ENCODE measurements around the gene RNU7-1.

GRCh38 chr12:6903722-6904121 lies 39.9 kb upstream of the RNU7-1 start:
- no peak for TF ChIP-seq POLR2A (IDR thresholded peaks at IDR 0.05)
- TF ChIP-seq, protein P1, sequence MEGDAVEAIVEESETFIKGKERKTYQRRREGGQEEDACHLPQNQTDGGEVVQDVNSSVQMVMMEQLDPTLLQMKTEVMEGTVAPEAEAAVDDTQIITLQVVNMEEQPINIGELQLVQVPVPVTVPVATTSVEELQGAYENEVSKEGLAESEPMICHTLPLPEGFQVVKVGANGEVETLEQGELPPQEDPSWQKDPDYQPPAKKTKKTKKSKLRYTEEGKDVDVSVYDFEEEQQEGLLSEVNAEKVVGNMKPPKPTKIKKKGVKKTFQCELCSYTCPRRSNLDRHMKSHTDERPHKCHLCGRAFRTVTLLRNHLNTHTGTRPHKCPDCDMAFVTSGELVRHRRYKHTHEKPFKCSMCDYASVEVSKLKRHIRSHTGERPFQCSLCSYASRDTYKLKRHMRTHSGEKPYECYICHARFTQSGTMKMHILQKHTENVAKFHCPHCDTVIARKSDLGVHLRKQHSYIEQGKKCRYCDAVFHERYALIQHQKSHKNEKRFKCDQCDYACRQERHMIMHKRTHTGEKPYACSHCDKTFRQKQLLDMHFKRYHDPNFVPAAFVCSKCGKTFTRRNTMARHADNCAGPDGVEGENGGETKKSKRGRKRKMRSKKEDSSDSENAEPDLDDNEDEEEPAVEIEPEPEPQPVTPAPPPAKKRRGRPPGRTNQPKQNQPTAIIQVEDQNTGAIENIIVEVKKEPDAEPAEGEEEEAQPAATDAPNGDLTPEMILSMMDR (IDR thresholded peaks at IDR 0.05) = no peak
- no peak for TF ChIP-seq EP300 (IDR thresholded peaks at IDR 0.05)
